ENCODE measurements around the gene SAT2.
"Not testable (repeated sequence)": the region's sequence is repeated elsewhere in the genome, so short reads cannot be mapped to it uniquely, and the experiment has no call there.

SAT2 gene

GRCh38 chr17:7597561-7597960, 30.1 kb downstream of the SAT2 start:
- intact Hi-C loops (cut with DNase I) = not testable (repeated sequence)

DNA sequence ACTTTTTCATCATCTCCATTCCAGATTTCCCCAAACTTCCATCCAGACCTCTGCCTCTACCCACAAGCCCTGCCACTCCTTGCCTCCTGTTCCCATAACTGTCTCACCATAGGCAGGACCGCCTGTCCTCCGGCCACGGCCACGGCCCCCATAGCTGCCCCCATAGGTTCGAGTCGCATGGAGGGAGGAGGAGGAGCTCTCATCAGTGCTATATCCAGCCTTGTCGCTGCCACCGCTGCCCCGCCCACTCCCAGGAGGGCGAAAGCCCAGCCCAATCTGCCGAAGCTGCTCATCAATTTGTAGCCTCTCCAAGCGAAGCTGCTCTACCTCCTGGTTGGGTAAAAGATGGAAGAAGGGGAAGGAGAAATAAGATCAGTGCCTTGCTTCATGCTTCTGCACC, 34.3 kb downstream of the SAT2 start:
- intact Hi-C loops (cut with DNase I) = no loop called here
- peak in 1 of 10 donors; percentile 80 for DNase-seq

More at GRCh38 chr17:7597561-7597960, 30.1 kb downstream of the SAT2 start:
- DNase-seq = peak in 1 of 10 donors; percentile 17

DNA sequence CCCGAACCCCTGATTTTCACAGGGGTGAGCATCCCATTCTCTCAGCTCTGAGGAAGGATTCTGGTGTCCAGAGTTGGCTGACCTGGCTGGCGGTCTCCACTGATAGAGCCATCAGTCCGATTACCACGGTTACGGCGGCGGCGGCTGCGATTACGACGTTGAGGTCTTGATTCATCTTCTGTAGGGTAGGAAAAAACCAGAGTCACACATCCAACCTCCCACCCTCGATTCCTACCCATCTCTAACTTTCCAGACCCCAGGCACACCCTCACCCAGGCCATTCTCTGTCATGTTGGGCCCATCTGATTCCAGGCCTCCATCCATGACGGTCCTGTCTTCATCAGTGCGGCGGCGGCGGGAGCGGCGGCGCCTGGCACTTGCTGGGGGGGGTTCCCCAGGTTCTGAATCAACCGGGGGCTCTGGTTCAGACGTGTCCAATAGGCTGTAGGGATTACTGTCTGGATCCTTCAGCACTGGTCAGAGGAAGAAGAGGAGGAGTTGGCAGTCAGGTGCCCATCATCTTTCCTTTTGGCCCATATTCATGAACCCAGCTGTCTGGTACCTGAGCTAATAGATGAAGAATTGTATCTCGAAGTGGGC, 35.1 kb downstream of the SAT2 start:
- DNase-seq = peak in 1 of 10 donors; percentile 62
- intact Hi-C loops (cut with DNase I) = no loop called here

GRCh38 chr17:7591596-7591995, 36.0 kb downstream of the SAT2 start:
- DNase-seq = peak in 1 of 10 donors; percentile 8
- intact Hi-C loops (cut with DNase I) = no loop called here

- DNase-seq = peak in 1 of 10 donors; percentile 42
- intact Hi-C loops (cut with DNase I) = no loop called here
These were observed 36.9 kb downstream of the SAT2 start for GRCh38 chr17:7590743-7591142.

- DNase-seq = peak in 1 of 10 donors; percentile 81
- intact Hi-C loops (cut with DNase I) = loop anchor here (10.0 kb wide), 1 partner anchor 155 kb away; the partner anchor contains the start of genes FGF11 and TMEM102
These were observed 37.5 kb downstream of the SAT2 start, which contains the start of gene SOX15 for GRCh38 chr17:7589891-7590691. Gene SOX15 (minus strand): TSS chr17:7590094. CDS start chr17:7589676, 418 bp downstream.

DNA sequence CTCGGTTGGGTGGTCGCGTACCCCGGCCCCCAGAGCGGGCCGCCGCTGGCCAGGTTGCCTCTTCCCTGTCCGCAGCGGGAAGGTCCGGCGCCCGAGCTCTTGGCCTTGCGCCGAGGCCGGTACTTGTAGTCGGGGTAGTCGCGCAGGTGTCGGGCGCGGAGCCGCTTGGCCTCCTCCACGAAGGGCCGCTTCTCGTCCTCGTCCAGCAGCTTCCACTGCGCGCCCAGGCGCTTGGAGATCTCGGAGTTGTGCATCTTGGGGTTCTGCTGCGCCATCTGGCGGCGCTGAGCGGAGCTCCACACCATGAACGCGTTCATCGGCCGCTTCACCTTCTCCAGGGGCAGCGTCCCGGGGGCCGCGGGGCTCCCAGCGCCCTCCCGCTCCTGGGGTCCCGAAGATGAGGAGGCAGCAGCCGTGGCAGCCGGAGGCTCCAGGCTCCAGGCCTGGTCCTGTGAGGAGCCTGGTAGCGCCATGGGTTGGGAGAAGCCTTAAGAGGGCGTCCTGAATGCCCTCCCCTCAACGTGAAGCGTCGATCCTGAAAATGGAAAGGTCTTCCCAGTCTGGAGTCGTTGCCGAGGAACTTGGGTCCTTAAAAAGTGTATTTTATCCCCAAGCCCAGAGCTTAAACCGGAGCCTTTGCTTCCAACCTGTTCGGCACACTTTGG, 38.3 kb downstream of the SAT2 start:
- intact Hi-C loops (cut with DNase I) = loop anchor here (10.0 kb wide), 1 partner anchor 155 kb away; the partner anchor contains the start of genes FGF11 and TMEM102
- DNase-seq = peak; percentile 74 to 98 (median 88)

DNA sequence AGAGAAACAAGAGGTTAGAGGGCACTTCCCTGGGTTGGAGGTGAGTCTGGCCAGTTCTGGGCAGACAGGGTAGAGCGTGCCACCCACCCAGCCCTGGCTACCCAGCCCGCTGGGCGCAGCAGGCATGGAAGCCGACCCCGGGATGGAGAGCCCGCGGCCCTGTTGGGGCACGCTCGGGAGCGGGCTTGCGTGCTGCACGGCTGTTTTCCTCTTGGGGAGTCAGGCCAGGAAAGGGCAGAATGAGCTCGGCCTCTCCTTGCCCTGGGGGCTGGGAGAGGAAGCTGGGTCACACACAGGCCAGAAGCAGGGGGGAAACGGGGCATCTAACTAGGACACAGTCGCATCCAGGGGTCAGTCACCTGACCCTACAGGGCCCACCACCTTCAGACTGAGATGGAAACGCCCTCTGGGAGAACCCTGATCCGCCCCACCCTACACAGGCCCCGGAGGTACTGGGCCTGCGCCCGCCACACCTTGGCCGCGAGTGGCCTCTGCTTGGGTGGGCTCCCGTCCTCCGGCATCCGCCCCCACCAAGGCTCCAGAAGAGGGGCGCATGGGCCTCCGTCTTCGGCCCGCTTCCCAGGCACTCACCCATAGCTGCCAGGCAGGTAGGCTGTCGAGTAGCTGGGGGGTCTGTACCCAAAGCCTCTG, 38.9 kb downstream of the SAT2 start:
- DNase-seq = peak in 2 of 10 donors; percentile 77 to 79
- intact Hi-C loops (cut with DNase I) = loop anchor here (10.0 kb wide), 1 partner anchor 154 kb away; the partner anchor contains the start of genes FGF11 and TMEM102

DNA sequence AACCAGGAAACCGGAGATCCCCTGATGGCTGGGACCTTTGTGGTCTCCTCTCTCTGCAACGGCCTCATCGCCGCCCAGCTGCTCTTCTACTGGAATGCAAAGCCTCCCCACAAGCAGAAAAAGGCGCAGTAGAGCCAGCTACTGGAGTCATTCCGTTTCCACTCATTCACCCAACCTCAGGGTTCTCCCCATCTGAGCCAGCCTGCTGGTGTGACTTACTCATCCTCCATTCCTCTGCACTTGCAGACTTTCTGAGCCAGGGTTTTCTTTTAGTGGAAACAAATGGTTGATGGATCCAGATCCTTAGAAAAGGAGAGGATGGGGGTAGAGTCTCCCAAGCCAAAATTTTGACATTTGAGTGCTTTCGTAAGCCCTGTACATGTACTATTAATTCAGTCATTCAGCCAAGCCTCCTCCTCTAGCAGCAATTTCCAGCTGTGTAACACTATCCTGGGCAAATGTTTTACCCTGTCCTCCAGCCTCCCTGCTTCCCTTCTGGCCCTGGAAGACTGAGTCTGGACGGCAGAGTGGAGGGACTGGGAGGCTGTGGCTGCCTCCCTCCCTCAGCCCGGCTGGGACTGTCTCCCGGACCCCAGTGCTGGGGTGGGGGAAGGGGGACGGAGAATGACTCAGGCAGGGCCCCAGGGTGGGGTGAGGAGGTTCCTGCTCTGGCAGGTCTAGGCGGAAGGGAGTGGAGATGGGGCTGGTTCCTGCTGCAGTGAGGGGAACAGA, 40.0 kb downstream of the SAT2 start:
- DNase-seq = peak in 2 of 10 donors; percentile 69 to 81
- intact Hi-C loops (cut with DNase I) = loop anchor here (10.0 kb wide), 1 partner anchor 153 kb away; the partner anchor contains the start of genes FGF11 and TMEM102

DNA sequence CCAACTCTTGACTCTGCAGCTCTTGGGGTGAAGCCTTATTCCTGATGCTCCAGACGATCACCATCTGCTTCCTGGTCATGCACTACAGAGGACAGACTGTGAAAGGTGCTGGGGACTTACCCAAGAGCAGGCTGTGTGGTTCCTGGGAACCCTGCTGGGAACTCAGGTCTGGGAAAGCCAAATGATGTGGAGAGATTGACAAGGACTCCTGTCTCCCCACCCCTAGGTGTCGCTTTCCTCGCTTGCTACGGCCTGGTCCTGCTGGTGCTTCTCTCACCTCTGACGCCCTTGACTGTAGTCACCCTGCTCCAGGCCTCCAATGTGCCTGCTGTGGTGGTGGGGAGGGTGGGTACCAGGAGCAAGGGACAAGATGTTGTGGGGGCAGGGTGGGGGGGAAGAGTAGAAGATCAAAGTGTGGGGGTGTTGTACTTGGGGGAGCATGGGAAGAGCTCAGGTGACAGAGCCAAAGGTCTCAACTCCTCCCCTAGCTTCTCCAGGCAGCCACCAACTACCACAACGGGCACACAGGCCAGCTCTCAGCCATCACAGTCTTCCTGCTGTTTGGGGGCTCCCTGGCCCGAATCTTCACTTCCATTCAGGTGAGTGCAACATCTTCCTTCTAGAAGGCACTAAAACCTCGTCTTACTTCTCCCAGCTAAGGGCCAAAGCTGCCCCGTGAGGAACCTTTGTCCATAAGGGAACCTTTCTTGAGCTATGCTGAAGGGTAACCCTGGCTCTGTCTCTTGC, 40.8 kb downstream of the SAT2 start:
- peak in 2 of 10 donors; percentile 45 for DNase-seq
- intact Hi-C loops (cut with DNase I) = loop anchor here (10.0 kb wide), 1 partner anchor 152 kb away; the partner anchor contains the start of genes FGF11 and TMEM102

GRCh38 chr17:7583253-7584109, 44.1 kb downstream of the SAT2 start, which contains the start of gene MPDU1:
Gene MPDU1 (plus strand): TSS chr17:7583852. CDS start chr17:7583863, 11 bp downstream.
- intact Hi-C loops (cut with DNase I) = loop anchor here (1.0 to 10.0 kb wide), 2 partner anchors 10 to 149 kb away; partner anchors contain the start of genes FGF11 and TMEM102
- peak; percentile 93 to 99 (median 95) for DNase-seq

GRCh38 chr17:7582396-7583252, 45.0 kb downstream of the SAT2 start:
- intact Hi-C loops (cut with DNase I) = loop anchor here (1.0 to 10.0 kb wide), 2 partner anchors 9 to 148 kb away; partner anchors contain the start of genes FGF11 and TMEM102
- peak in 2 of 10 donors; percentile 71 to 88 for DNase-seq

DNA sequence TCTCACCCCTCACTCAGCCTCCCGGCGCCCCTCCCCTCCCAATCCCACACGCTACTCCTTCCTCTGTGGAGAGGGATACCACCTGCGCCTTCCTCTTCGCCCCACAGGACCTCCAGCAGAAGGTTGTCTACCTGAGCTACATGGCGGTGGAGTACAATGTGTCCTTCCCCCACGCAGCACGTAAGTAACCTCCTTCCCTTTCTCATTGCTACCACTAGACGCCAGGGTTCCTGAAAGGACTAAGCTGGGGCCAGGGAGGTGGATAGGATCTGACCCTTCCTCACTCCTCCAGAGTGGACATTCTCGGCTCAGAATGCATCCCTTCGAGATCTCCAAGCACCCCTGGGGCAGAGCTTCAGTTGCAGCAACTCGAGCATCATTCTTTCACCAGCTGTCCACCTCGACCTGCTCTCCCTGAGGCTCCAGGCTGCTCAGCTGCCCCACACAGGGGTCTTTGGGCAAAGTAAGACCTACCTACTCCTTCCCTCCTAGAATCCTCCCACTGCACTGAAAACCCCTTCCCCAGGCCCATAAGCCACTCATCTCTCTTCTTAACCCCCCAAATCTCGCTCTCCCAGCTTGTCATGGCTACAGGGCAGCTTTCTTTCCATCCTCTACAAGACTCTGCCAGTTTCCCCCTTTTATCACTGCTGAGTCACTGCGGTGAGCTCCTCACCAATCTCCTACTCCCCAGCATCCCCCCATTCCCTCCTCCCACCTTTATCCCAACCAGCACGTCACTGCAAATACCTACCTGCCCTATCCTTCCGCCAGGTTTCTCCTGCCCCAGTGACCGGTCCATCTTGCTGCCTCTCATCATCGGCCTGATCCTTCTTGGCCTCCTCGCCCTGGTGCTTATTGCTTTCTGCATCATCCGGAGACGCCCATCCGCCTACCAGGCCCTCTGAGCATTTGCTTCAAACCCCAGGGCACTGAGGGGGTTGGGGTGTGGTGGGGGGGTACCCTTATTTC, 46.7 kb downstream of the SAT2 start:
- peak in 1 of 10 donors; percentile 53 for DNase-seq

DNA sequence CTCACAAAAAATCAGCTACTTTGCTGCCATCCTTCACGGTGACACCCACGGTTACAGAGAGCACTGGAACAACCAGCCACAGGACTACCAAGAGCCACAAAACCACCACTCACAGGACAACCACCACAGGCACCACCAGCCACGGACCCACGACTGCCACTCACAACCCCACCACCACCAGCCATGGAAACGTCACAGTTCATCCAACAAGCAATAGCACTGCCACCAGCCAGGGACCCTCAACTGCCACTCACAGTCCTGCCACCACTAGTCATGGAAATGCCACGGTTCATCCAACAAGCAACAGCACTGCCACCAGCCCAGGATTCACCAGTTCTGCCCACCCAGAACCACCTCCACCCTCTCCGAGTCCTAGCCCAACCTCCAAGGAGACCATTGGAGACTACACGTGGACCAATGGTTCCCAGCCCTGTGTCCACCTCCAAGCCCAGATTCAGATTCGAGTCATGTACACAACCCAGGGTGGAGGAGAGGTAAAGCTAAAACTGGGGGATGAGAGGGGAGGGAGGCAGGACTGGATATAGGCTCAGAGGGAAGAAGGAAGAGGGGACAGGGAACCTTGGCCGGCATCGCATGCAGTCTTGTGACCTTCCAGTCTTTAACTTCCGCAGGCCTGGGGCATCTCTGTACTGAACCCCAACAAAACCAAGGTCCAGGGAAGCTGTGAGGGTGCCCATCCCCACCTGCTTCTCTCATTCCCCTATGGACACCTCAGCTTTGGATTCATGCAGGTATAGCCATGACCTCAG, 47.6 kb downstream of the SAT2 start:
- peak in 1 of 10 donors; percentile 43 for DNase-seq
- intact Hi-C loops (cut with DNase I) = loop anchor here (10.0 kb wide), 1 partner anchor 145 kb away; the partner anchor contains the start of genes FGF11 and TMEM102

More for the DNA sequence above, 46.7 kb downstream of the SAT2 start:
- intact Hi-C loops (cut with DNase I) = loop anchor here (10.0 kb wide), 1 partner anchor 146 kb away; the partner anchor contains the start of genes FGF11 and TMEM102

All from posterior cingulate gyrus (tissue), 11 donors.